CD4-positive, alpha-beta T cell treated with Interleukin-15 for 4 hours (primary cell): Measurements from ENCODE around the gene MUC5B.
"Not testable (repeated sequence)": the region's sequence is repeated elsewhere in the genome, so short reads cannot be mapped to it uniquely, and the experiment has no call there.

Experiments
- DNase-seq: peaks from one replicate; pipeline ENCODE4 v3.0.0-alpha.2; 2020; ENCODE audit warnings: low spot score

Gene MUC5B, protein sequence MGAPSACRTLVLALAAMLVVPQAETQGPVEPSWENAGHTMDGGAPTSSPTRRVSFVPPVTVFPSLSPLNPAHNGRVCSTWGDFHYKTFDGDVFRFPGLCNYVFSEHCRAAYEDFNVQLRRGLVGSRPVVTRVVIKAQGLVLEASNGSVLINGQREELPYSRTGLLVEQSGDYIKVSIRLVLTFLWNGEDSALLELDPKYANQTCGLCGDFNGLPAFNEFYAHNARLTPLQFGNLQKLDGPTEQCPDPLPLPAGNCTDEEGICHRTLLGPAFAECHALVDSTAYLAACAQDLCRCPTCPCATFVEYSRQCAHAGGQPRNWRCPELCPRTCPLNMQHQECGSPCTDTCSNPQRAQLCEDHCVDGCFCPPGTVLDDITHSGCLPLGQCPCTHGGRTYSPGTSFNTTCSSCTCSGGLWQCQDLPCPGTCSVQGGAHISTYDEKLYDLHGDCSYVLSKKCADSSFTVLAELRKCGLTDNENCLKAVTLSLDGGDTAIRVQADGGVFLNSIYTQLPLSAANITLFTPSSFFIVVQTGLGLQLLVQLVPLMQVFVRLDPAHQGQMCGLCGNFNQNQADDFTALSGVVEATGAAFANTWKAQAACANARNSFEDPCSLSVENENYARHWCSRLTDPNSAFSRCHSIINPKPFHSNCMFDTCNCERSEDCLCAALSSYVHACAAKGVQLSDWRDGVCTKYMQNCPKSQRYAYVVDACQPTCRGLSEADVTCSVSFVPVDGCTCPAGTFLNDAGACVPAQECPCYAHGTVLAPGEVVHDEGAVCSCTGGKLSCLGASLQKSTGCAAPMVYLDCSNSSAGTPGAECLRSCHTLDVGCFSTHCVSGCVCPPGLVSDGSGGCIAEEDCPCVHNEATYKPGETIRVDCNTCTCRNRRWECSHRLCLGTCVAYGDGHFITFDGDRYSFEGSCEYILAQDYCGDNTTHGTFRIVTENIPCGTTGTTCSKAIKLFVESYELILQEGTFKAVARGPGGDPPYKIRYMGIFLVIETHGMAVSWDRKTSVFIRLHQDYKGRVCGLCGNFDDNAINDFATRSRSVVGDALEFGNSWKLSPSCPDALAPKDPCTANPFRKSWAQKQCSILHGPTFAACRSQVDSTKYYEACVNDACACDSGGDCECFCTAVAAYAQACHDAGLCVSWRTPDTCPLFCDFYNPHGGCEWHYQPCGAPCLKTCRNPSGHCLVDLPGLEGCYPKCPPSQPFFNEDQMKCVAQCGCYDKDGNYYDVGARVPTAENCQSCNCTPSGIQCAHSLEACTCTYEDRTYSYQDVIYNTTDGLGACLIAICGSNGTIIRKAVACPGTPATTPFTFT (N-terminal part only)

DNA sequence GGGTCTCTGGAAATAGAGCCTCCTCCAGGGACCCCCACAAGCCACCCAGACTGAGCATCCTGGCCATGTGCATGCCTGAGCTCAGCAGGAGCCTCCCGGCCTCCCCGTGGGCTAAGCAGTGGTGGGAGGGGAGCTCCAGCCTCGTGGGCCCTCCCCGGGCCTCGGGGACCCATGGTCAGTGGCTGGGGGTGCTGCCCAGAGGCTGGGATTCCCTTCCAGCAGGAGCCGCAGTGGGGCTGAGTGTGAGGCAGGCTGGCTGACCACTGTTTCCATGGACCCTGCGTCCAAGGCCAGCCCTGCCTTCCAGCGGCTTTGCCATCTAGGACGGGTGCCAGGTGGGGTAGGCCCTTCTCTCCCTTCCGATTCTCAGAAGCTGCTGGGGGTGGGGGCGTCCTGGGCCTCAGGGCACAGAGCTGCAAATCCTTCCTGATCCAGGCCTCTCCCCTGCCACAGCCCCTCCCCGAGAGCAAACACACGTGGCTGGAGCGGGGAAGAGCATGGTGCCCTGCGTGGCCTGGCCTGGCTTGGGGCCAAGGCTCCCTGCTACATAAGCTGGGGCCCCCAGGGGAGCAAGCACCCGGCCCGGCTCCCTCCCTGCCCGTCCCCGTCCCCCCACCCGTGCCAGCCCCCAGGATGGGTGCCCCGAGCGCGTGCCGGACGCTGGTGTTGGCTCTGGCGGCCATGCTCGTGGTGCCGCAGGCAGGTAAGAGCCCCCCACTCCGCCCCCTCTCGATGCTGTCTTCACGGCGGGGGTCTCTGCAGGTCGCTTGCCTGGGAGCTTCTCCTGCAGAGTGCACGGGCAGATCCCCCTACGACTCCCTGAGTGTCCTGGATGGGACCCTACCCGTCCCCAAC is at the start of gene MUC5B:
Gene MUC5B (plus strand): TSS at position 576 of the 855 bp plus-strand sequence. CDS start 58 bp downstream, at position 634.
- DNase-seq: no peak

DNA sequence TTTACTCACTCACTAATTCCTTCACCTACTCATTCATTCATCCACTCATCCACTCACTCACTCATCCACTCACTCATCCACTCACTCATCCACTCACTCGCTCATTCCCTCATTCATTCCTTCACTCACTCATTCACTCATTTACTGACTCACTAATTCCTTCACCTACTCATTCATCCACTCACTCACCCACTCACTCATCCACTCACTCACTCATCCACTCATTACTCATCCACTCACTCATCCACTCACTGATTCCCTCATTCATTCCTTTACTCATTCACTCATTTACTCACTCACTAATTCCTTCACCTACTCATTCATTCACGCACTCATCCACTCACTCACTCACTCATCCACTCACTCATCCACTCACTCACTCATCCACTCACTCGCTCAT is 49.5 kb upstream of the MUC5B start:
- DNase-seq: not testable (repeated sequence)

DNA sequence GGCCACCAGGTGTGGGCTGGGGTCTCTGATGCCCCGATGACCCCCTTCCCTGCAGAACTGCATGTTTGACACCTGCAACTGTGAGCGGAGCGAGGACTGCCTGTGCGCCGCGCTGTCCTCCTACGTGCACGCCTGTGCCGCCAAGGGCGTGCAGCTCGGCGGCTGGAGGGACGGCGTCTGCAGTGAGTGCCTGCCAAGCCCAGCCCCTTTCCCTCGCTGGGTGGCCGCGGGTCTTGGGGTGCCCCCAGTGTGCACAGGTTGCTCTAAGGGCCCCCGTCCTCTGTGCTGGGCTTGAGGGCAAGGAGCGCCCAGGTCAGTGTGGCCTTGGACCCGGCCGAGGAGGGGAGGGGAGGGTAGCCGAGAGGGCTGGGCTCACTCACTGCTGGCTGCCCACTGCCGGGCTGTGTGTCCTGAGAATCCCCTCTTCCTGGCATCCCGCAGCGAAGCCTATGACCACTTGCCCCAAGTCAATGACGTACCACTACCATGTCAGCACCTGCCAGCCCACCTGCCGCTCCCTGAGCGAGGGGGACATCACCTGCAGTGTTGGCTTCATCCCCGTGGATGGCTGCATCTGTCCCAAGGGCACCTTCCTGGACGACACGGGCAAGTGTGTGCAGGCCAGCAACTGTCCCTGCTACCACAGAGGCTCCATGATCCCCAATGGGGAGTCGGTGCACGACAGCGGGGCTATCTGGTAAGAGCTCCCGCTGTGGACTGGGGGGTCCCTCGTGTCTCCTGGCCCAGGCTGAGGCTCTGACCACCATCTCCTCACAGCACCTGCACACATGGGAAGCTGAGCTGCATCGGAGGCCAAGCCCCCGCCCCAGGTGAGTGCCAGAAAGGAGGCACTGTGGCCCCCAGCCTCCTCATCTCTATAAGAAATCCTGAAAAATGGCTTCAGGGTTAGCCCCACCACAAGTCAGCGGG is 48.2 kb upstream of the MUC5B start:
- DNase-seq: no peak

DNA sequence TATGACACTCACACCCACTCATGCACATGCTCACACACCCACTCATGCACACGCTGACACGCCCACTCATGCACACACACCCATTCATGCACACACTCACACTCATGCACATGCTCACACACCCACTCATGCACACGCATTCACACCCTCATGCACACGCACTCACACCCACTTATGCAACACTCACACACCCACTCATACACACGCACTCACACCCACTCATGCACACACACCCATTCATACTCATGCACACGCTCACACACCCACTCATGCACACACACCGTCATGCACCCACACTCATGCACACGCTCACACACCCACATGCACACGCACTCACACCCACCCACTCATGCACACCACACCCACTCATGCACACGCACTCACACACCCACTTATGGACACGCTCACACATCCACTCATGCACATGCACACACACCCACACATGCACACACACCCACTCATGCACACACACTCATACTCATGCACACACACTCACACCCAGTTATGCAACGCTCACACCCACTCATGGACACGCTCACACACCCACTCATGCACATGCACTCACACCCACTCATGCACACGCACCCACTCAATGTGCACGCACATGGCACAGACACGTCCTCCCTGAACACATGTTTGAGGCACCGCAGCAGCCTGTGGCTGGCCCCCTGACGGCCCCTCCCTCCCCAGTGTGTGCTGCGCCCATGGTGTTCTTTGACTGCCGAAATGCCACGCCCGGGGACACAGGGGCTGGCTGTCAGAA is 47.2 kb upstream of the MUC5B start:
- DNase-seq: no peak

DNA sequence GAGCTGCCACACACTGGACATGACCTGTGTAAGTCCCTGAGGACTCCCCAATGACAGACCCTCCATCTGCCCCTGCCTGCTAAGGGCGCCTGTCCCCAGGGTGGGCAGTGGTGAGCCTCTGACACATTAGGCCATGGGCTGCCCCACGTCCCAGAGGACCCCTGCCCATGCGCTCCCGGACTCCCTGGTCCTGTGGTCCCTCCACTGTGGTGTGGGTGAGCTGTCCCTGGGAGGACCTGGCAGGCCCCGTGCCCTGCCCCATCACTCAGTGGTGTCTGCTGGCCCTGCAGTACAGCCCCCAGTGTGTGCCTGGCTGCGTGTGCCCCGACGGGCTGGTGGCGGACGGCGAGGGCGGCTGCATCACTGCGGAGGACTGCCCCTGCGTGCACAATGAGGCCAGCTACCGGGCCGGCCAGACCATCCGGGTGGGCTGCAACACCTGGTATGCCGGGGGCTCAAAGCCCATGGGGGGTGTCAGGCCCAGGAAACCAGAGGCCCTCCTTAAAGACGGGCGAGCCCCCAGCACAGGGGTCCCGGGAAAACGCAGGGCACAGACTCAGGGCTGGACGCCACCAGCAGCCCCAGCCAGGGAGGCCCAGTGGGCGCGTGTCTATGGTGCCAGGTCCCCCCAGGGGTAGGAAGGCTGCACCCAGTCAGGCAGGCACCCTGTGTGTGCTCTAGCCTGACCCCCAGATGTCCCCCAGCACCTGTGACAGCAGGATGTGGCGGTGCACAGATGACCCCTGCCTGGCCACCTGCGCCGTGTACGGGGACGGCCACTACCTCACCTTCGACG is 46.4 kb upstream of the MUC5B start:
- DNase-seq: no peak

DNA sequence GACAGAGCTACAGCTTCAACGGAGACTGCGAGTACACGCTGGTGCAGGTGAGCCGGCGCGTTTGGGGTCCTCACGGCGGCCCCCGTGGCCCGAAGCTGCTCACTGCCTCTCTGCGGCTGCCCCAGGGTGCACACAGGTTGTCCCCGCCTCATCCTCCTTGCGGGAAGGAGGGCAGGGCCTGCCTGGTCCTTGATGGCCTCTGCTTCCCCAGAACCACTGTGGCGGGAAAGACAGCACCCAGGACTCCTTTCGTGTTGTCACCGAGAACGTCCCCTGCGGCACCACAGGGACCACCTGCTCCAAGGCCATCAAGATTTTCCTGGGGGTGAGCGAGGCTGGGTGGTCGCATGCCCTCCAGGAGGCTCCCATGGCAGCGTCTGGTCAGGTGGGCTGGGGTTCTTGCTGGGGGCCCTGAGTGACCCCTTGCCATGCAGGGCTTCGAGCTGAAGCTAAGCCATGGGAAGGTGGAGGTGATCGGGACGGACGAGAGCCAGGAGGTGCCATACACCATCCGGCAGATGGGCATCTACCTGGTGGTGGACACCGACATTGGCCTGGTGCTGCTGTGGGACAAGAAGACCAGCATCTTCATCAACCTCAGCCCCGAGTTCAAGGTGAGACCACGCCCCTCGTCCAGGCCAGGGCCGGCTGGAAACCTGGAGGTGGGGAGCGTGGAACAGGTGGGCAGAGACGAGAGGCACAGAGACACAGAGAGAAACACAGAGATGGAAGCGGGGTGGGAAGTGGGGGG is 45.7 kb upstream of the MUC5B start:
- no peak for DNase-seq

DNA sequence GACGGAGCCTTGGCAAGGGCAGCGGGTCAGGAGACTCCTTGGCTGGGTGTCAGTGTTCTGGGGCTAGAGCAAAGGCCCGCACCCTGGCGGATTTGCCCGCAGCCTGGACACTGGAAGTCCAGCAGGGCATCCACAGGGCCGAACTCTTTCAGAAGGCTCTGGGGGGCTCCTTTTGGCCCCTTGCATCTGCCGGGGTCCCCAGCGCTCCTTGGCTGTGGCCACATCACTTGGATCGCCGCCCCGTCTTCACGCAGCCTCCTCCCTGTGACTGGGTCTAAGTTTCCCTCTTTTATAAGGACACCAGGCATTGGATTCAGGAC is 45.1 kb upstream of the MUC5B start:
- no peak for DNase-seq

DNA sequence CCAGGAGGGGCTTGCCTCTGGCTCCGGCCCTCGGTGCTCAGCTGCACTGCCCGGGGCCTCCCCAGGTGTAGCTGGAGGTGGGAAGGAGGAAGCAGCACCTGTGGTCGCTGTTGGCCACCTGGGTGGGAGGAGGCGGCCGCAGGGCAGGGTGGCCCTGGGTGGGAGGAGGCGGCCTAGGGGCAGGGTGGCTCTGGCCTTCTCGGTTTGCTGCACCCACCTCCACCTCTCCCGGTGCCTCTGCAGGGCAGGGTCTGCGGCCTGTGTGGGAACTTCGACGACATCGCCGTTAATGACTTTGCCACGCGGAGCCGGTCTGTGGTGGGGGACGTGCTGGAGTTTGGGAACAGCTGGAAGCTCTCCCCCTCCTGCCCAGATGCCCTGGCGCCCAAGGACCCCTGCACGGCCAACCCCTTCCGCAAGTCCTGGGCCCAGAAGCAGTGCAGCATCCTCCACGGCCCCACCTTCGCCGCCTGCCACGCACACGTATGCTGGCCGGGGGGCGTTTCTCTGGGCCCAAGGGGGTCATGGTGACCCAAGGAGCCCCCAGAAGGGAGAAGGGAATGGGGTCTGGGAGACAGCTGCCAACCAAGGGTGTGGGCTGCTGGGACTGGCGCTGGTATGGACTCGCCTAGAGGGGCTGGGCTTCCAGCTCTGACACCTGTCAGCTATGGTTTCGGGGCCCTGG is 44.5 kb upstream of the MUC5B start:
- no peak for DNase-seq

DNA sequence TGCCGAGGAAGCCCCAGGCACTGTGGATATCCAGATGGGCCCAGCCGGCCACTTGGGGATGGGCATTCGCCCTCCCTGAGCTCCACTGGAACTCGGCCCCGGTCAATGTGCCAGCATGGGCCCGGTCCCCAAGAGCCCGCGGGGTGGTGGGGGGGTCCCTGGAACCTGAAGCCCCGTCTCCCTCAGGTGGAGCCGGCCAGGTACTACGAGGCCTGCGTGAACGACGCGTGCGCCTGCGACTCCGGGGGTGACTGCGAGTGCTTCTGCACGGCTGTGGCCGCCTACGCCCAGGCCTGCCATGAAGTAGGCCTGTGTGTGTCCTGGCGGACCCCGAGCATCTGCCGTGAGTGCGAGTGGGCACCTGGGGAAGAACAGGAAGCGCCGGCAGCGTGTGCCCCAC is 44.0 kb upstream of the MUC5B start:
- no peak for DNase-seq

DNA sequence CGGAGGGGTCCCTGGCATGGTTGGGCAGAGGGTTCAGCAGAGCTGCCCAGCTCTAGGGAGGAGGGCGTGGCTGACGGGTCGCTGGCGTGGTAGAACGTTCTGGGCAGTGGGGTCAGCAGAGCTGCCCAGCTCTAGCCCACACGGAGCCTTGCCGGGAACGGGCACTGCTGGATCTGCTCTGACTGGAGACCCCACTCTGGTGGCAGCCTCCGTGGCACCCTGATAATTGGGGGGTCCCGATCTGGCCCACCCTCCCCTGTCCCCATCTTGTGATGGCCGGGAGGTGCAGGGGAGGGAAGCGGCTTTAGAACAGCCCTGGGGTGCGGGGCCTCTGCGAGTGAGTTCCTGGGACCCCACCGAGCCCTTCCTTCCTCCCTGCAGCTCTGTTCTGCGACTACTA is 43.2 kb upstream of the MUC5B start:
- DNase-seq: no peak

DNA sequence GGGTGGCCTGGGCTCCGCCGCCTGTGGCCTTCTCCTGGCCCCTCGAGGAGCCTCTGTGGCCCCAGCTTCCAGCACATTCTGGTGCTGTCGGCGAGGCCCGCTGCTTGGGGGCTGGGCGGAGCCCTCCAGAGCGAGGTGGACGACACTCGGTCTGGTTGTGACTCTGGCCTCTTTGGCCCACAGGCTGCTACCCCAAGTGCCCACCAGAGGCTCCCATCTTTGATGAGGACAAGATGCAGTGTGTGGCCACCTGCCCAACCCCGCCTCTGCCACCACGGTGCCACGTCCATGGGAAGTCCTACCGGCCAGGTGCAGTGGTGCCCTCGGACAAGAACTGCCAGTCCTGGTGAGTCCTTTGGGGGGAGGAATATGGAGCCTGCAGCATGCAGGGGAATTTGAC is 42.7 kb upstream of the MUC5B start:
- no peak for DNase-seq

DNA sequence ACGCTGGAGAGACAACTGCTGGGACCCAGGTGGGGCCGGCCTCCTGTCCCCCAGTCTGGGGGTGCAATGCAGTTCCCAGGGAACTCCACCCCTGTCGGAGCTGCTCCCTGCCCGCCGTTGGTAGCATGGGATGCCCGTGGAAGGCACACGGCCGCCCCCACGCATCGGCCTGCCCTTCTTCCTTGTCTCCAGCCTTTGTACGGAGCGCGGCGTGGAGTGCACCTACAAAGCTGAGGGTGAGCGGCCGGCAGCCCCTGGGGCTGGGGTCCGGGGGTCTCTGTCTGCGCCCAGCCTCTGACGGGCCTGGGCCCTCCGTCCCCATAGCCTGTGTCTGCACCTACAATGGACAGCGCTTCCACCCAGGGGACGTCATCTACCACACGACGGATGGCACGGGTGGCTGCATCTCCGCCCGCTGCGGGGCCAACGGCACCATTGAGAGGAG is 41.9 kb upstream of the MUC5B start:
- no peak for DNase-seq

DNA sequence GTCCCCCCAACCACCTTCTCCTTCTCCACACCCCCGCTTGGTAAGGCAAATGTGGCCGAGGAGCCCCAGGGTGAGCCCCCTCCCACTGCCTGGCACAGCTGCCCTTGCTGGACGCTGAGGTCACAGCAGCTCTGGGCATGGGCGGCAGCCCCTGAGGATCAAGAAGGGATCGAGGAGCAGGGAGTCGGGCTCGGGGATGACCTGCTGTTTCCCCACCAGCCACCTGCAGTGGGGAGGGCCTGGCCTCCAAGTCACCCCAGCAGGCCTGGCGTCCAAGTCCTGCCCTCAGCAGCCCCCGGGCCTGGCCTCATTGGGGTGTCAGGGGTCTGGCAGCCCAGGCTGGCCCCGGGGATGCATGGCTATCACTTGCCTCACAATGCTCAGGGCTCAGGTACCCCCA is 41.4 kb upstream of the MUC5B start:
- no peak for DNase-seq

DNA sequence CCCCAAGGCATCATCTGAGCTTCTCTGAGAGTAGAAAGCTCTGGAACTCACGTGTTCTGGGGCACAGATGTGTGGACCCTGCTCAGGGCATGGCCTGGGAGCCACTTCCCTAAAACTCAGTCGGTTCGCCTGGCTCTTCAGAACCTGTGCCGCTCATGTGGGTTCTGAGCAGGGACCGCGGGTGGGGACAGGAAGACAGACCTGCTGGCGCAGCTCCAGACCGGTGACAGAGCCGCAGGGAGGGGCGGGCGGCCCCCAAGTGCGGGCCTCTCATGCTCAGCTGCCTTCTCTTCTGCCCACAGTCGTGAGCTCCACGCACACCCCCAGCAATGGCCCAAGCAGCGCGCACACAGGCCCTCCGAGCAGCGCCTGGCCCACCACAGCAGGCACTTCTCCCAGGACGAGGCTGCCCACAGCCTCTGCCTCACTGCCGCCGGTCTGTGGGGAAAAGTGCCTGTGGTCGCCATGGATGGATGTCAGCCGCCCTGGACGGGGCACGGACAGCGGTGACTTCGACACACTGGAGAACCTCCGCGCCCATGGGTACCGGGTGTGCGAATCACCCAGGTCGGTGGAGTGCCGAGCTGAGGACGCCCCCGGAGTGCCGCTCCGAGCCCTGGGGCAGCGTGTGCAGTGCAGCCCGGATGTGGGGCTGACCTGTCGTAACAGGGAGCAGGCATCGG is 40.9 kb upstream of the MUC5B start:
- no peak for DNase-seq

DNA sequence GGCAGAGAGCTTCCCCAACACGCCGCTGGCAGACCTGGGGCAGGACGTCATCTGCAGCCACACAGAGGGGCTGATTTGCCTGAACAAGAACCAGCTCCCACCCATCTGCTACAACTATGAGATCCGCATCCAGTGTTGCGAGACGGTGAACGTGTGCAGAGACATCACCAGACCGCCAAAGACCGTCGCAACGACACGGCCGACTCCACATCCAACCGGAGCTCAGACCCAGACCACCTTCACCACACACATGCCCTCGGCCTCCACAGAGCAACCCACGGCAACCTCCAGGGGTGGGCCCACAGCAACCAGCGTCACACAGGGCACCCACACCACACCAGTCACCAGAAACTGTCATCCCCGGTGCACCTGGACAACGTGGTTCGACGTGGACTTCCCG is 38.7 kb upstream of the MUC5B start:
- DNase-seq: not testable (repeated sequence)

DNA sequence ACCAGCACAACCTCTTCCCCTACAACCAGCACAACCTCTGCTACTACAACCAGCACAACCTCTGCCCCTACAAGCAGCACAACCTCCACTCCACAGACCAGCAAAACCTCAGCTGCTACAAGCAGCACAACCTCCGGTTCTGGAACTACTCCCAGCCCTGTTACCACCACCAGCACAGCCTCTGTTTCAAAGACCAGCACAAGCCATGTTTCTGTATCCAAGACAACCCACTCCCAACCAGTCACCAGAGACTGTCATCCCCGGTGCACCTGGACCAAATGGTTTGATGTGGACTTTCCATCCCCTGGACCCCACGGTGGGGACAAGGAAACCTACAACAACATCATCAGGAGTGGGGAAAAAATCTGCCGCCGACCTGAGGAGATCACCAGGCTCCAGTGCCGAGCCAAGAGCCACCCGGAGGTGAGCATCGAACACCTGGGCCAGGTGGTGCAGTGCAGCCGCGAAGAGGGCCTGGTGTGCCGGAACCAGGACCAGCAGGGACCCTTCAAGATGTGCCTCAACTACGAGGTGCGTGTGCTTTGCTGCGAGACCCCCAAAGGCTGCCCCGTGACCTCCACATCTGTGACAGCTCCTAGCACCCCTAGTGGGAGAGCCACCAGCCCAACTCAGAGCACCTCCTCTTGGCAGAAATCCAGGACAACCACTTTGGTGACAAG is 34.3 kb upstream of the MUC5B start:
- DNase-seq: not testable (repeated sequence)
